A549 (cell line): ENCODE measurements around the gene CPED1. TPM values are rescaled to one million over a fixed set of nuclear protein-coding genes. Genes with fewer than 3 reads are reported as not detected.
"Not testable (repeated sequence)": the region's sequence is repeated elsewhere in the genome, so short reads cannot be mapped to it uniquely, and the experiment has no call there.

Experiments used
- ATAC-seq, 2 experiments: fragments of 200-7000 bp in 1 of 2; fragments of >200 bp in 1 of 2; cut with Nextera tagmentation in 1 of 2; cut with Tn5 transposase in 1 of 2; 3 replicates each; pipeline versions ENCODE4 v1.8.0 to v1.9.1; 2018 to 2020; ENCODE audit warnings: mild to moderate bottlenecking in 1 of 2, moderate library complexity in 1 of 2
- CTCF ChIA-PET: fragments of 300-600 bp; sonication (Branson Sonifier 250); formaldehyde crosslinking; extraction: SDS; loops from one replicate; lab custom pipeline; 2021; ENCODE audit warnings: antibody characterized with exemption, inconsistent platforms; lab: Yijun Ruan, JAX
- POLR2A ChIA-PET: fragments of 350-600 bp; formaldehyde crosslinking; extraction: SDS; loops from one replicate; lab custom pipeline; 2021; ENCODE audit warnings: antibody characterized with exemption, inconsistent platforms; lab: Yijun Ruan, JAX
- DNase-seq, 2 experiments: peaks; one replicate each; pipeline versions ENCODE4 v3.0.0 to v3.0.0-alpha.2; 2011 to 2016; ENCODE audit warnings: low read depth in 1 of 2, low spot score in 1 of 2
- FAIRE-seq: peaks from 2 replicates; lab custom pipeline; 2011; peaks lifted over from hg19 to GRCh38; lab: Jason Lieb, UNC
- H3K27ac ChIP-seq, 2 experiments: fragments of >200 bp; sonication (Bioruptor Twin); formaldehyde crosslinking; 3 replicates each; pipeline ENCODE4 v1.5.1; 2016 to 2017
- H3K4me1 ChIP-seq: fragments of >200 bp; sonication (Bioruptor Twin); formaldehyde crosslinking; 3 replicates; pipeline ENCODE4 v1.6.1; 2016
- H3K4me2 ChIP-seq: fragments of >200 bp; sonication (Bioruptor Twin); formaldehyde crosslinking; 3 replicates; pipeline ENCODE4 v1.6.1; 2016
- H3K4me3 ChIP-seq: fragments of >200 bp; sonication (Bioruptor Twin); formaldehyde crosslinking; 3 replicates; pipeline ENCODE4 v1.5.1; 2016
- H3K9me3 ChIP-seq: fragments of >200 bp; sonication (Bioruptor Twin); formaldehyde crosslinking; 3 replicates; pipeline ENCODE4 v1.6.1; 2016
- EHF ChIP-seq: fragments of 250-450 bp; sonication (Bioruptor Pico); IDR thresholded peaks from 2 replicates; pipeline ENCODE4 v1.5.0; 2020; ENCODE audit warnings: mild to moderate bottlenecking
- FOSL2 ChIP-seq, 2 experiments: fragments of 450-650 bp in 1 of 2; fragments of >200 bp in 1 of 2; sonication (Bioruptor Twin) in 1 of 2; formaldehyde crosslinking; IDR thresholded peaks; 2 replicates each; pipeline versions ENCODE4 v1.5.0 to v1.6.1; 2016 to 2020; ENCODE audit warnings: mild to moderate bottlenecking in 1 of 2, moderate library complexity in 1 of 2
- GATA3 ChIP-seq: IDR thresholded peaks from 2 replicates; pipeline ENCODE4 v1.6.1; 2012; ENCODE audit warnings: borderline replicate concordance
- HDAC2 ChIP-seq: fragments of 200-600 bp; sonication (generic); IDR thresholded peaks from 2 replicates; pipeline ENCODE4 v1.6.1; 2016
- KDM5A ChIP-seq: fragments of 200-600 bp; sonication (generic); IDR thresholded peaks from 2 replicates; pipeline ENCODE4 v1.6.1; 2016; ENCODE audit warnings: antibody characterized with exemption, mild to moderate bottlenecking
- MAFK ChIP-seq: fragments of 450-650 bp; IDR thresholded peaks from 2 replicates; pipeline ENCODE4 v1.6.1; 2014; ENCODE audit not compliant: partially characterized antibody
- POLR2A ChIP-seq: IDR thresholded peaks from 2 replicates; pipeline ENCODE4 v1.6.1; 2012; ENCODE audit warnings: mild to moderate bottlenecking, low read length
- RAD21 ChIP-seq, 2 experiments: fragments of >200 bp in 1 of 2; sonication (Bioruptor Twin) in 1 of 2; formaldehyde crosslinking in 1 of 2; IDR thresholded peaks in 1 of 2; conservative IDR thresholded peaks in 1 of 2; 2 replicates in 1 of 2; 3 replicates in 1 of 2; pipeline ENCODE4 v1.6.1; 2012 to 2018; ENCODE audit warnings: inconsistent platforms in 1 of 2
- RCOR1 ChIP-seq: fragments of 150-350 bp; IDR thresholded peaks from 2 replicates; pipeline ENCODE4 v1.6.1; 2014; ENCODE audit warnings: antibody characterized with exemption, low read length, low read depth
- SMC3 ChIP-seq: fragments of >200 bp; sonication (Bioruptor Twin); formaldehyde crosslinking; IDR thresholded peaks from 3 replicates; pipeline ENCODE4 v1.6.1; 2018; ENCODE audit warnings: inconsistent platforms
- WGBS: methylation state at CpG from one replicate; pipeline ENCODE4 v1.1.6; 2017; ENCODE audit errors: missing lambda C conversion rate; 5-methylcytosine and 5-hydroxymethylcytosine counted together
- polyA plus RNA-seq, 4 experiments: library from polyadenylated mRNA; depleted of rRNA in 3 of 4; stranded (reverse); fragments of >200 nt; fragmentation: RNase III in 1 of 4; extraction: RNeasy Plus Mini Kit Qiagen cat#74134 plus additional on column Dnase treatment in 1 of 4; gene quantifications; 2 replicates in 3 of 4; 3 replicates in 1 of 4; pipeline ENCODE4 v1.2.3, GENCODE V29; 2011 to 2017
- TF ChIP-seq, protein P1 (sequence below): fragments of >200 bp; sonication (Bioruptor Twin); formaldehyde crosslinking; IDR thresholded peaks from 3 replicates; pipeline ENCODE4 v1.6.1; 2016
- TF ChIP-seq, protein P2 (sequence below): fragments of 150-350 bp; IDR thresholded peaks from 2 replicates; pipeline ENCODE4 v1.6.1; 2014; ENCODE audit warnings: low read depth, mild to moderate bottlenecking, low read length
- TF ChIP-seq, protein P3 (sequence below): fragments of 200-600 bp; sonication (generic); IDR thresholded peaks from 2 replicates; pipeline ENCODE4 v1.6.1; 2016; ENCODE audit warnings: antibody characterized with exemption, mild to moderate bottlenecking, moderate library complexity
- TF ChIP-seq, protein P4 (sequence below): fragments of >200 bp; sonication (Bioruptor Twin); formaldehyde crosslinking; IDR thresholded peaks from 3 replicates; pipeline ENCODE4 v1.5.1; 2016
- TF ChIP-seq, protein P5 (sequence below): fragments of 450-650 bp; IDR thresholded peaks from 2 replicates; pipeline ENCODE4 v1.6.1; 2014; ENCODE audit warnings: antibody characterized with exemption

Gene CPED1
- polyA plus RNA-seq, 2 of the 4 experiments (the other 2 are of a cell fraction): 0.03 TPM; not detected in 1

DNA sequence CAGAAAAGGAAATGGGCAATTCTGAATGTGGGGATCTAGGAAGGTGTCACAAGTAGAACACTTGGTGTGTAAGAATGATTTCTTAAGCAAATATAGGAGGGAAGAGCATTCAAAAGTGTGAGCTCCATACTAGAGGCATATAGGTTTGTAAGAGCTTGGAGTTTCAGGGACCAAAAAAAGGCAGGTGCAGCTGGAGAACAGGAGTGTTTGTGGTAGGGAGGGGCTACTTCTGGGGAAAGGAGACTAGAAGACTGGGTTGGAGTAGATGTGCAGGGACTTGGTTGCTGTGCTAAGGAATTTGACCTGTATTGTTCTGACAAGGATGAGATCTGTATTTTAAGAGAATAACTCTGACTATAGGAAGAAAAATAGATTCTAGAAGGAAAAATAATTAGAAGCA lies 46.4 kb downstream of the CPED1 start:
- no peak for TF ChIP-seq FOSL2 (IDR thresholded peaks at IDR 0.05)
- no peak for TF ChIP-seq FOSL2 (CRISPR knock-in tag; IDR thresholded peaks at IDR 0.05)
- TF ChIP-seq RCOR1: no peak
- no peak for TF ChIP-seq SMC3
- TF ChIP-seq, protein P1, sequence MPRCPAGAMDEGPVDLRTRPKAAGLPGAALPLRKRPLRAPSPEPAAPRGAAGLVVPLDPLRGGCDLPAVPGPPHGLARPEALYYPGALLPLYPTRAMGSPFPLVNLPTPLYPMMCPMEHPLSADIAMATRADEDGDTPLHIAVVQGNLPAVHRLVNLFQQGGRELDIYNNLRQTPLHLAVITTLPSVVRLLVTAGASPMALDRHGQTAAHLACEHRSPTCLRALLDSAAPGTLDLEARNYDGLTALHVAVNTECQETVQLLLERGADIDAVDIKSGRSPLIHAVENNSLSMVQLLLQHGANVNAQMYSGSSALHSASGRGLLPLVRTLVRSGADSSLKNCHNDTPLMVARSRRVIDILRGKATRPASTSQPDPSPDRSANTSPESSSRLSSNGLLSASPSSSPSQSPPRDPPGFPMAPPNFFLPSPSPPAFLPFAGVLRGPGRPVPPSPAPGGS: no peak
- no peak for TF ChIP-seq POLR2A
- no peak for TF ChIP-seq MAFK
- TF ChIP-seq, protein P2, sequence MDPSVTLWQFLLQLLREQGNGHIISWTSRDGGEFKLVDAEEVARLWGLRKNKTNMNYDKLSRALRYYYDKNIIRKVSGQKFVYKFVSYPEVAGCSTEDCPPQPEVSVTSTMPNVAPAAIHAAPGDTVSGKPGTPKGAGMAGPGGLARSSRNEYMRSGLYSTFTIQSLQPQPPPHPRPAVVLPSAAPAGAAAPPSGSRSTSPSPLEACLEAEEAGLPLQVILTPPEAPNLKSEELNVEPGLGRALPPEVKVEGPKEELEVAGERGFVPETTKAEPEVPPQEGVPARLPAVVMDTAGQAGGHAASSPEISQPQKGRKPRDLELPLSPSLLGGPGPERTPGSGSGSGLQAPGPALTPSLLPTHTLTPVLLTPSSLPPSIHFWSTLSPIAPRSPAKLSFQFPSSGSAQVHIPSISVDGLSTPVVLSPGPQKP: no peak
- DNase-seq (no peak), ATAC-seq (no peak), FAIRE-seq (no peak)
- ChIA-PET CTCF (no interaction called here), POLR2A (interaction anchor here (0.5 kb wide), 1 partner anchor 85 kb away, joined by 4 read pairs; the partner anchor contains the start of gene ING3)
- Histone ChIP-seq H3K4me1 (no peaks in the 10 kb centered on the region), H3K9me3 (no peaks in the 10 kb centered on the region), H3K4me2 (no peak overlapping the region), H3K4me3 (no peak overlapping the region), H3K27ac (no peak overlapping the region)

DNA sequence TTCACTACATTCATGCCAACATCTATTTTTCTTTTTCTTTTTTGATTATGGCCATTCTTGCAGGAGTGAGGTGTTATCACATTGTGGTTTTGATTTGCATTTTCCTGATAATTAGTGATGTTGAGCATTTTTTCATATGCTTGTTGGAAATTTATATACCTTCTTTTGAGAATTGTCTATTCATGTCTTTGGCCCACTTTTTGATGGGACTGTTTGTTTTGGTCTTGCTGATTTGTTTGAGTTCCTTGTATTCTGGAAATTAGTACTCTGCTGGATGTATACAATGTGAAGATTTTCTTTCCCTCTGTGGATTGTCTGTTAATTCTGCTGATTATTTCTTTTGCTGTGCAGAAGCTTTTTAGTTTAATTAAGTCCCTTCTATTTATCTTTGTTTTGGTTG lies 48.3 kb downstream of the CPED1 start:
- not testable (repeated sequence) for FAIRE-seq

DNA sequence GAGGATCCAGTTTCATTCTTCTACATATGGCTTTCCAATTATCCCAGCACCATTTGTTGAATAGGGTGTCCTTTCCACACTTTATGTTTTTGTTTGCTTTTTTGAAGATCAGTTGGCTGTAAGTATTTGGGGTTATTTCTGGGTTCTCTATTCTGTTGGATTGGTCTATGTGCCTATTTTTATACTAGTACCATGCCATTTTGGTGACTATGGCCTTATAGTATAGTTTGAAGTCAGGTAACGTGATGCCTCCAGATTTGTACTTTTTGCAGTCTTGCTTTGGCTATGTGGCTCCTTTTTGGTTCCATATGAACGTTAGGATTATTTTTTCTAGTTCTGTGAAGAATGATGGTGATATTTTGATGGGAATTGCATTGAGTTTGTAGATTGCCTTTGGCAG lies 48.8 kb downstream of the CPED1 start:
- POLR2A ChIA-PET, H3K4me1 ChIP-seq, H3K4me3 ChIP-seq, ATAC-seq, CTCF ChIA-PET, FAIRE-seq, H3K9me3 ChIP-seq, H3K27ac ChIP-seq, H3K4me2 ChIP-seq, DNase-seq: not testable (repeated sequence)
- WGBS: 2% methylated on average over 2 of the region's 2 CpGs

More for the DNA sequence above, 48.3 kb downstream of the CPED1 start:
- H3K4me2 ChIP-seq, CTCF ChIA-PET, H3K4me3 ChIP-seq, POLR2A ChIA-PET, H3K9me3 ChIP-seq, H3K4me1 ChIP-seq, DNase-seq, H3K27ac ChIP-seq, ATAC-seq: not testable (repeated sequence)

DNA sequence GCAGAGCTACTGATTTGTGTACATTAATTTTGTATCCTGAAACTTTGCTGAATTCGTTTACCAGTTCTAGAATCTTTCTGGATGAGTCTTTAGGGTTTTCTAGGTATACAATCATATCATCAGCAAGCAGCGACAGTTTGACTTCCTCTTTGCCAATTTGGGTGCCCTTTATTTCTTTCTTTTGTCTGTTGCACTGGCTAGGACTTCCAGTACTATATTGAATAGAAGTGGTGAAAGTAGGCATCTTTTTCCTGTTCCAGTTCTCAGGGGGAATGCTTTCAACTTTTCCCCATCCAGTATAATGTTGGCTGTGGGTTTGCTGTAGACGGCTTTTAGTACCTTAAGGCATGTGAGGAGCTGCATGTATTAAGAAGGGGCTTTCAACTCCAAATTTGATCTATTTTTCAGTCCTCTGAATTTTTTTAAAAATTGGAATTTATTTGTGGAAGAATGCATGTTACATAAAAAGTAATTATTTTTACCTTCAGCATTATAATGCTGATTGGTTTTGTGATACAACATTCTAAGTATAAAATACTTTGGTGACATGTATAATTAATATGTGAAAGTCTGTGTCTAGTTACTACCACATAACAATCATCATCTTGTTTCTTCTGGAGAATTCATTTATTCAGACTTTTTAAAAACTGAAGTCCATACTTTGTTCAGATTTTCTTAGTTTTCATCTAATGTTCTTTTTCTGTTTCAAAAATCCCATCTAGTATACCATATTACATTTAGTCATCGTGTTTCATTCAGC lies 49.6 kb downstream of the CPED1 start:
- FAIRE-seq (no peak), ATAC-seq (no peak), DNase-seq (no peak)
- 14% methylated on average over 4 of the region's 4 CpGs for WGBS
- TF ChIP-seq, protein P3, sequence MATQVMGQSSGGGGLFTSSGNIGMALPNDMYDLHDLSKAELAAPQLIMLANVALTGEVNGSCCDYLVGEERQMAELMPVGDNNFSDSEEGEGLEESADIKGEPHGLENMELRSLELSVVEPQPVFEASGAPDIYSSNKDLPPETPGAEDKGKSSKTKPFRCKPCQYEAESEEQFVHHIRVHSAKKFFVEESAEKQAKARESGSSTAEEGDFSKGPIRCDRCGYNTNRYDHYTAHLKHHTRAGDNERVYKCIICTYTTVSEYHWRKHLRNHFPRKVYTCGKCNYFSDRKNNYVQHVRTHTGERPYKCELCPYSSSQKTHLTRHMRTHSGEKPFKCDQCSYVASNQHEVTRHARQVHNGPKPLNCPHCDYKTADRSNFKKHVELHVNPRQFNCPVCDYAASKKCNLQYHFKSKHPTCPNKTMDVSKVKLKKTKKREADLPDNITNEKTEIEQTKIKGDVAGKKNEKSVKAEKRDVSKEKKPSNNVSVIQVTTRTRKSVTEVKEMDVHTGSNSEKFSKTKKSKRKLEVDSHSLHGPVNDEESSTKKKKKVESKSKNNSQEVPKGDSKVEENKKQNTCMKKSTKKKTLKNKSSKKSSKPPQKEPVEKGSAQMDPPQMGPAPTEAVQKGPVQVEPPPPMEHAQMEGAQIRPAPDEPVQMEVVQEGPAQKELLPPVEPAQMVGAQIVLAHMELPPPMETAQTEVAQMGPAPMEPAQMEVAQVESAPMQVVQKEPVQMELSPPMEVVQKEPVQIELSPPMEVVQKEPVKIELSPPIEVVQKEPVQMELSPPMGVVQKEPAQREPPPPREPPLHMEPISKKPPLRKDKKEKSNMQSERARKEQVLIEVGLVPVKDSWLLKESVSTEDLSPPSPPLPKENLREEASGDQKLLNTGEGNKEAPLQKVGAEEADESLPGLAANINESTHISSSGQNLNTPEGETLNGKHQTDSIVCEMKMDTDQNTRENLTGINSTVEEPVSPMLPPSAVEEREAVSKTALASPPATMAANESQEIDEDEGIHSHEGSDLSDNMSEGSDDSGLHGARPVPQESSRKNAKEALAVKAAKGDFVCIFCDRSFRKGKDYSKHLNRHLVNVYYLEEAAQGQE: no peak
- TF ChIP-seq KDM5A: no peak
- no peak for TF ChIP-seq HDAC2
- TF ChIP-seq, protein P4, sequence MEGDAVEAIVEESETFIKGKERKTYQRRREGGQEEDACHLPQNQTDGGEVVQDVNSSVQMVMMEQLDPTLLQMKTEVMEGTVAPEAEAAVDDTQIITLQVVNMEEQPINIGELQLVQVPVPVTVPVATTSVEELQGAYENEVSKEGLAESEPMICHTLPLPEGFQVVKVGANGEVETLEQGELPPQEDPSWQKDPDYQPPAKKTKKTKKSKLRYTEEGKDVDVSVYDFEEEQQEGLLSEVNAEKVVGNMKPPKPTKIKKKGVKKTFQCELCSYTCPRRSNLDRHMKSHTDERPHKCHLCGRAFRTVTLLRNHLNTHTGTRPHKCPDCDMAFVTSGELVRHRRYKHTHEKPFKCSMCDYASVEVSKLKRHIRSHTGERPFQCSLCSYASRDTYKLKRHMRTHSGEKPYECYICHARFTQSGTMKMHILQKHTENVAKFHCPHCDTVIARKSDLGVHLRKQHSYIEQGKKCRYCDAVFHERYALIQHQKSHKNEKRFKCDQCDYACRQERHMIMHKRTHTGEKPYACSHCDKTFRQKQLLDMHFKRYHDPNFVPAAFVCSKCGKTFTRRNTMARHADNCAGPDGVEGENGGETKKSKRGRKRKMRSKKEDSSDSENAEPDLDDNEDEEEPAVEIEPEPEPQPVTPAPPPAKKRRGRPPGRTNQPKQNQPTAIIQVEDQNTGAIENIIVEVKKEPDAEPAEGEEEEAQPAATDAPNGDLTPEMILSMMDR: no peak
- TF ChIP-seq EHF (CRISPR knock-in tag): no peak
- TF ChIP-seq RCOR1: no peak
- TF ChIP-seq, protein P5, sequence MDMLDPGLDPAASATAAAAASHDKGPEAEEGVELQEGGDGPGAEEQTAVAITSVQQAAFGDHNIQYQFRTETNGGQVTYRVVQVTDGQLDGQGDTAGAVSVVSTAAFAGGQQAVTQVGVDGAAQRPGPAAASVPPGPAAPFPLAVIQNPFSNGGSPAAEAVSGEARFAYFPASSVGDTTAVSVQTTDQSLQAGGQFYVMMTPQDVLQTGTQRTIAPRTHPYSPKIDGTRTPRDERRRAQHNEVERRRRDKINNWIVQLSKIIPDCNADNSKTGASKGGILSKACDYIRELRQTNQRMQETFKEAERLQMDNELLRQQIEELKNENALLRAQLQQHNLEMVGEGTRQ: no peak
- TF ChIP-seq GATA3: no peak
- no peak for TF ChIP-seq RAD21 (conservative IDR thresholded peaks at IDR 0.05 in 1 of 2, IDR thresholded peaks at IDR 0.05 in 1 of 2)
- H3K27ac ChIP-seq: no peak overlapping the region
- ChIA-PET POLR2A (no interaction called here), CTCF (no interaction called here)
- no peaks in the 10 kb centered on the region for H3K4me1 ChIP-seq
- no peaks in the 10 kb centered on the region for H3K9me3 ChIP-seq
- no peak overlapping the region for H3K4me3 ChIP-seq
- no peak overlapping the region for H3K4me2 ChIP-seq
